Mesenteric fat pad (tissue), 1 donor: ENCODE measurements around the gene SRBD1. TPM values are rescaled to one million over a fixed set of nuclear protein-coding genes. Genes with fewer than 3 reads are reported as not detected.

Experiments used
- DNase-seq: peaks from one replicate; pipeline ENCODE4 v3.0.0-alpha.2; 2020; ENCODE audit warnings: low spot score
- total RNA-seq: library from RNA; stranded (reverse); fragmentation: NEBNext Ultra II Directional; extraction: Animal tissue kit (Norgen Biotek cat#: 25700); gene quantifications from one replicate; pipeline ENCODE4 v1.2.1, GENCODE V29; 2021
- donor health status: DM: yes; HTN: yes; CAD: no.

SRBD1 gene
- total RNA-seq, 1 donor from 2014 or later = 11.7 TPM

GRCh38 chr2:45637440-45637839, 26.4 kb upstream of the SRBD1 start:
- DNase-seq = no peak

GRCh38 chr2:45636008-45636407, 24.9 kb upstream of the SRBD1 start:
- no peak for DNase-seq

DNA sequence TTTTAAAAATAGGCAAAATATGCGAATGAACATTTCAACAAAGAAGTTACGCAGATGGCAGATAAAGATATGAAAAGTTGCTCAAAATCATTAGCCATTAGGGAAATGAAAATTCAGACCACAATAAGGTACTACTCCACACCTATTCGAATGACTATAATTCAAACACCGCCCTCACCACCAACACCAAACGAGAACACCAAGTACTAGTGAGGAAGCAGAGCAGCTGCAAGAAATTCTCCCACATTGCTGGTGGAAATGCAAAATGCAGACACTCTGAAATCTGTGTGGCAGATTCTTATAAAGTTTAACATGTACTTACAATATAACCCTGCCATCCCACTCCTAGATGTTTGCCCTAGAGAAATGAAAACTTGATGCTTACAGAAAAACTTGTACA, 23.2 kb upstream of the SRBD1 start:
- DNase-seq = no peak

GRCh38 chr2:45631955-45632354, 20.9 kb upstream of the SRBD1 start:
- no peak for DNase-seq

DNA sequence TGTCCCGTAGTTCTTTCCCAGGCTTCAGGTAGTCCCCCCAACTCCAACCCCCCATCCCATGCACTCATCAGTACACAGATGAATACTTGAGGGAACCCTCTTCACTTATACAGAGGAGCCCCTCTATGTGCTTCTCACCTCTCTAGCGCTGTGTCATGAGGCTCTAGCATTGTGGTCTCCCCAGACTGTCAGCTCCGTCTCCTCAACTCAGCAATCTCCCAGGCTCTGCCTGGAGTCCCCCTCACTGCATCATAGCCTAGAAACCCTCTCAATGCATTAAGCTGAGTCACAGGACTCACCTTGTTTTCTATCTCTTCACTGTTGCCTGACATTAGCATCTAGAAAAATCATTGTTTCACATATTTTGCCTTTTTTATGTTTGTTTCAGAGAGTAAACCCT, 20.3 kb upstream of the SRBD1 start:
- DNase-seq = no peak

DNA sequence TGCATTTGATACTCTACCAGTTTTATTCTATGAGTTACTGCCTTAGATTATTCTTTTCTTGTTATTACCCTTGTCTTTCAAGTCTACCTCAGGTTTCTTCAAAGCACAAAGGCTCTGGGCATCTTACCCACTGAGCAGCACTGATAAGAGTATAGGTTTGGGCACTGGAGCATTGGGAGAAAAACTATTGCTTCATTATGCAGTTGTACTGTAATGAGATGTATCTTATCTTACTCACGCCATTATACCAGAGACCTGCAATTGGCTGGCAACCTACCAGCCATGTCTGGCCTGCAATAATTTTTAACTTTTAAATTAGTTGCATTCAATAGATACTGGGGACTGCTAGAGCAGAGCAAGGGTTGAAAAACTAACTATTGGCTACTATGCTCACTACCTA, 18.9 kb upstream of the SRBD1 start:
- DNase-seq = no peak

GRCh38 chr2:45627911-45628310, 16.8 kb upstream of the SRBD1 start:
- no peak for DNase-seq

GRCh38 chr2:45626387-45627221, 15.5 kb upstream of the SRBD1 start:
- no peak for DNase-seq

GRCh38 chr2:45625824-45626223, 14.8 kb upstream of the SRBD1 start:
- no peak for DNase-seq

DNA sequence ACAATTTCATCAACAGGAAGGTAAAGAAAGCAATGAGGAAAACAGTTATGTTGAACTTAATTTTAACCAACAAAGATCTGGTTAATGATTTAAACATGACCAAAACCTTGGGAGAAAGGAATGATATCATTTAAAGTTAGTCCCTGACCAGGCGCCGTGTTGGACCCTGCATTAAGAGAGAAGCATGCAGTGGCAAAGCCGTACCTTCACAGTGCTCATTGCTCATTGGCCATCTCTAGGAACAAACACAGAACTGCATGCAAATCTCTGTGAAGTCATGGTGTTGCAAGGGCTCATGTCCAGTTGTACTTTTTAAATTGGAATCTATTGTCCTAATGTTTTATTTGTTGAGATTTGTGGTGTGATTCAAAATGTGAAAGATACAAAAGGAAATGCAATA, 12.0 kb upstream of the SRBD1 start:
- DNase-seq = no peak

DNA sequence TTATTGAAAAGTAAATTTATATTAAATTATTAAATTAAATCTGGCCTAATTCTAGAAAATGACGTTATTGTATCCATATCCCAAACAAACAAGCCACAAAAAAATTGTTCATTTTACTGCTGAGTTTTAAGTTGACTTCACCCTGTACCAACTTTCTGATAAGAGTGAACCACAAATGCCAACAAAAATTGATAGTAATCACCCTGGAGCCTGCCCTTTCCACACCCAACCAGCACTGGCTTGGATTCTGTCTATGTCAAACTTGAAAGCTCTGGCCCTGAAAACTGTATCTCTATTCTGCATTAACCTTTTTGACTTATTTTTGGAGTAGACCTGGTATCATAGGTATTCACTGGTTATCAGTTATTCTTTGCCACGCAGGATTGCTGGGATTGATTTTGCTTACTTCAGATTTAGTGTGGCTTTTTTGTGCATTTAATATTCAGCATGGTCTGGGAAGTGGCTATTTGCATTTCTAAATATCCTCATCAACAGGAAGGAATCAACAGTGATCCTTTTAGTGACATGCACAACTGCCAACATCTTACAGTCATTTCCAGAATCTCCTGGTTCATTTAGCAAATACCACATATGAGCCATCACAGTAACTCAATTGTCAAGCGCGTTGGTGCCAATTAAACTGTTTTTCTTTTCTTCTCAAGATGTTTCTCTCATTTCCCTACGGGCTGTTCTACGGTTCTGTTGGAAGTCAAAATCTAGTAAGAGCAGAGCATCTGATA, 11.4 kb upstream of the SRBD1 start:
- no peak for DNase-seq

GRCh38 chr2:45617496-45617895, 6.4 kb upstream of the SRBD1 start:
- DNase-seq = no peak

- no peak for DNase-seq
Observed at GRCh38 chr2:45616658-45617411, 5.8 kb upstream of the SRBD1 start.

GRCh38 chr2:45614871-45615415, 3.9 kb upstream of the SRBD1 start:
- no peak for DNase-seq

GRCh38 chr2:45614330-45614729, 3.3 kb upstream of the SRBD1 start:
- DNase-seq = no peak

DNA sequence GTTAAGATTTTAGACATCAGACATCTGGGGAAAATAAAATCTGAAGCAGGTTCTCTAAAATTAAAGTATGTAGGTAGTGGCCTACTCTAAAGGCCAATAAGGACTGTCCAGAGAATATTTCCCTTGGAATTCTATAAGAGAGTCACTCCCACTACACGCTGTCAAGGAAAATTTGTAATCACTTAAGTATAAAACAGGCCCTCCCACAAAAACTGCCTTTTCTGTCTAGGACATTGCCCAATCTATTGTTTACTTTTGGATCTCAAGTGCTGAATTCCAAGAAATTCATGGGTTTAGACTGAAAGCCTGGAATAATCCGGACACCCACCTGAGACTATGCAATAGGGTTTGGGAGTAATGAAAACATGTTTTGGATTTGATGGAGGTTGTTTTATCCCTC, 1.7 kb upstream of the SRBD1 start:
- no peak for DNase-seq

DNA sequence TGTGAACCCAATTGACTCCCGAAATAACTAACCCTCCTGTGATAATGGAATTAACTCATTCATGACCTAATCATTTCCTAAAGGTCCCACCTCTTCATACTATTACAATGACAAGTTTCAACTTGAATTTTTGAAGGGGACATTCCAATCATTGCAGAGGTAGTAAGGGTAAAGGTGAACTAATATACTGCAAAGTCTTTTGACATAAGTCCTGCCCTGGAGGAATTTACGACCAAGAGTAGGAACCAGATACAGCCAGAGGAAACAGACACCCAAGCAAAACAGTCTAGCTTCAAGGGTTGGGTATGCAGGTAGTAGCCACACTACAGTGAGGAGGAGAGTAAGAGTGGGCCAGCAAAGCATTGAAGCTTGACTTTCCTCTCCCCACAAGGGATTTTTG, 1.2 kb upstream of the SRBD1 start:
- DNase-seq = no peak

DNA sequence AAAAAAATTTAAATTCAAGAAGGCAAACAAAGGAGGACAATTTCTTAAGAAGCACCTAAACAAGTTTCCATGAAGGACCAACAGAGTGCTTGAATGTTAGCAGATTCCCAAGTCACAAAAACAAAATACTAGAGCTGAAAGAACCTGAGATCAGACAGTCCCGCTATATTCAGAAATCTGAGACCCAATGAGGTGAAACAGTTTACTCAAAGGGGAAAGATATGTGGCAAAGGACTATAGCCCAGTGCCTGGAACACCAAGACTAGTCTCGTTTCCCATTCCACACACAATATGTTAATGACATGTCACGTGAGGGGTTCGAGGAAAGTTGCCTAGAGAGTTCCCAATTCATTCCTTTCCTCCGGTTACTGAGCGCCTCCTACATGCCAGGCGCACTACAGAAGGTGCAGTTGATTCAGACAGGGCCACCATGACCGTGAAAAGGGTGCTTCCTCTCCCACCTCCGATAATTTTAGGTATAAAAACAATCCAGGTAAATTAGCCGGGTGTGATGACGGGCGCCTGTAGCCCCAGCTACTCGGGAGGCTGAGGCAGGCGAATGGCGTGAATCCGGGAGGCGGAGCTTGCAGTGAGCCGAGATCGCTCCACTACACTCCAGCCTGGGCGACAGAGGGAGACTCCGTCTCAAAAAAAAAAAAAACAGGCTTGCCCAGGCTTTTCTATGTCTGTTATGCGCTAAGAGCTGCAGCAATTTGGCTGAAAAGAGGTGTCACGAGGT, 617 bp downstream of the SRBD1 start:
- no peak for DNase-seq

DNA sequence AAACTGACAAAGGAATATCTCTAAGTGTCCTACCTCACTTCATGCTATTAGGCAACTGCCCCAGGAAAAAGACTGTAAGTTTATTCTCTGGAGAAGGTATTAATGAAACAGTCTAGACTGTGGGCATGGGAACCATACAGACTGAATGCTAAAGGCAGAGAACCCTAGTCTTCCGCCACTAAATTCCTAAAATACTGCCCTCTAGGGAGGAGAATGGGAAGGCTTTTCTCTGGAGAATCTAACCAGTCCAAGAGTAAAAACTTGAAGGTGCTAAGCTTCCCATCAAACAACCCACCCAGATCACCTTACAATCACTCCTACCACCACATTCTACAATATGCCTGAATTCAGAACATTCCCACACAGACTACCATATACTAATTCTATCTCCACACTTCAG, 3.4 kb downstream of the SRBD1 start:
- DNase-seq = no peak

- DNase-seq = no peak
Observed at GRCh38 chr2:45606796-45607195, 4.3 kb downstream of the SRBD1 start.

- DNase-seq = no peak
Observed at GRCh38 chr2:45605116-45605515, 6.0 kb downstream of the SRBD1 start.
